GM13976 (cell line): ENCODE data around the gene ANKRD2.

Experiments used
- DNase-seq: peaks from one replicate; pipeline ENCODE4 v3.0.0; 2012; ENCODE audit warnings: low spot score
- in situ Hi-C: fragments of 300-500 bp; cut with MboI; formaldehyde crosslinking; loops from one replicate; pipeline ENCODE4 v1.12.0; 2022; ENCODE audit warnings: low sequenced_read_pairs, mixed read lengths, inconsistent platforms; ENCODE audit not compliant: unreplicated experiment
- TF ChIP-seq, protein P1 (sequence below): IDR thresholded peaks from 2 replicates; pipeline ENCODE4 v1.5.1; 2012; ENCODE audit warnings: borderline replicate concordance, mild to moderate bottlenecking; ENCODE audit not compliant: insufficient read depth; ENCODE audit errors: extremely low read depth, missing control alignments, control extremely low read depth

The ANKRD2 gene

GRCh38 chr10:97567891-97568290, 4.7 kb upstream of the ANKRD2 start:
- DNase-seq, result no peak
- in situ Hi-C loops, result no loop called here
- TF ChIP-seq, protein P1, sequence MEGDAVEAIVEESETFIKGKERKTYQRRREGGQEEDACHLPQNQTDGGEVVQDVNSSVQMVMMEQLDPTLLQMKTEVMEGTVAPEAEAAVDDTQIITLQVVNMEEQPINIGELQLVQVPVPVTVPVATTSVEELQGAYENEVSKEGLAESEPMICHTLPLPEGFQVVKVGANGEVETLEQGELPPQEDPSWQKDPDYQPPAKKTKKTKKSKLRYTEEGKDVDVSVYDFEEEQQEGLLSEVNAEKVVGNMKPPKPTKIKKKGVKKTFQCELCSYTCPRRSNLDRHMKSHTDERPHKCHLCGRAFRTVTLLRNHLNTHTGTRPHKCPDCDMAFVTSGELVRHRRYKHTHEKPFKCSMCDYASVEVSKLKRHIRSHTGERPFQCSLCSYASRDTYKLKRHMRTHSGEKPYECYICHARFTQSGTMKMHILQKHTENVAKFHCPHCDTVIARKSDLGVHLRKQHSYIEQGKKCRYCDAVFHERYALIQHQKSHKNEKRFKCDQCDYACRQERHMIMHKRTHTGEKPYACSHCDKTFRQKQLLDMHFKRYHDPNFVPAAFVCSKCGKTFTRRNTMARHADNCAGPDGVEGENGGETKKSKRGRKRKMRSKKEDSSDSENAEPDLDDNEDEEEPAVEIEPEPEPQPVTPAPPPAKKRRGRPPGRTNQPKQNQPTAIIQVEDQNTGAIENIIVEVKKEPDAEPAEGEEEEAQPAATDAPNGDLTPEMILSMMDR, result no peak

- TF ChIP-seq, protein P1, result no peak
- no peak for DNase-seq
- in situ Hi-C loops, result no loop called here
Observed at GRCh38 chr10:97570146-97570788, 2.3 kb upstream of the ANKRD2 start.

DNA sequence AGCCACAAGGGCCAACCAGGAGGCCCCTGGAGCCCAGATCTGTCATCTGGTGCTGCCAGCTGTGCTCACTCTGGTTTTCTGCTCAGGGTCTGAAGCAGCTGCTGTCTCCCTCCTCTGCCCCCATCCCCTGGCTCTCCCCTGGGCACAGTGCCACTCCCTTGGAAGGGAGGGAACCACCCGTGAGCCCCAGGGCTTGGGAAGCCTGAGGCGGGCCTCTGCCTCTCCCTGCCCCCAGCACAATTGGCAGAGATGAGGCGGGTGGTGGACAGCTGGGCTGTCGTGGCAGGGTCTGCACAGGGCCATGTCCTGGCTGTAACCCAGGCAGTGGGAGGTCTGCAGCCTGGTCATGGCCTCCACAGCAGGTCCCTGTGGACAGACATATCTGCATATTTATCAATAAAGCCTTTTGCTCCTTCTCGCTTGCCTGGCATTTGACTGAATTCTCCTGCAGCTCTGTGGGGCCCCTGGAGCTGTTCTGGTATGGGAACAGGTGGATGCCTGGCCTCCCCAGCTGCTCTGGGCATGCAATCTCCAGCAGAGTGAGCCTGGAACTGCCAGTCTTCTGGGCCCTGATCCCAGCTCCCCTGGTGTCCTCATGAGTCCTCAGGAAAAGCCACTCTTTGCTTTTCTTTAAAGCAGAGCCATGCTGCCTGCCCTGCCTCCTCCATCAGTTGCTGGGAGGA, 1.6 kb upstream of the ANKRD2 start:
- TF ChIP-seq, protein P1, result no peak
- in situ Hi-C loops, result no loop called here
- DNase-seq, result no peak

DNA sequence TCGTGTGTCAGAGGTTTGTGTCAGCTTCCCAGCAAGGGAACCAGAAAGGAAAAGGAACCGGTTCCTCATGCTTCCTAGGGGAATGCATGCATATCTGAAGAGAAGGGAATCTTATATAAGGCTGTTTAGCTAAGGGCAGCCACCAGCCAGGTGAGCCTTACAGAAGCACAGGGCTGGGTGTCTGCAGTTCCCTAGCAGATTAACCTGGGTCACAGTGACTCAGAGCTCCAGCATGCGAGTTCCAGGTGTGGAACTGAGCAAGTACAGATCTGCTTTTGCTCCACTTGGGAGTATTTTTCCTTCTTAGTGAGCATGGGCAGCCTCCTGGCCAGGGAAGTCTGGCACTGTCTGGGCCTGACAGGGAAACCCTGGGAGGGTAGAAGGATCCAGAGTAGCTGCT, 957 bp upstream of the ANKRD2 start:
- TF ChIP-seq, protein P1, result no peak
- DNase-seq, result no peak
- in situ Hi-C loops, result no loop called here

- TF ChIP-seq, protein P1, result no peak
- no peak for DNase-seq
- in situ Hi-C loops, result no loop called here
Observed at GRCh38 chr10:97573021-97573420, 442 bp downstream of the ANKRD2 start.

- DNase-seq, result no peak
- in situ Hi-C loops, result no loop called here
- TF ChIP-seq, protein P1, result no peak
Observed at GRCh38 chr10:97573672-97574071, 1.1 kb downstream of the ANKRD2 start.
